IMR-90 (cell line): ENCODE data around the gene FAM241A. TPM values are rescaled to one million over a fixed set of nuclear protein-coding genes. Genes with fewer than 3 reads are reported as not detected.

Source experiments
- ATAC-seq: fragments of 200-7000 bp; cut with Tn5 transposase; 2 replicates; pipeline ENCODE4 v1.9.1; 2020; ENCODE audit warnings: low read depth, mild to moderate bottlenecking, moderate library complexity
- BruUV-seq: library from RNA; stranded (reverse); fragments of 400-500 nt; replicated peaks from 2 replicates; lab custom pipeline; 2021; lab: Mats Ljungman, UMichigan
- CTCF ChIA-PET: fragments of 300-600 bp; formaldehyde crosslinking; extraction: SDS; loops from one replicate; lab custom pipeline; 2021; ENCODE audit warnings: antibody characterized with exemption; lab: Yijun Ruan, JAX
- POLR2A ChIA-PET: fragments of 300-600 bp; sonication (Branson Sonifier 250); formaldehyde crosslinking; loops from one replicate; lab custom pipeline; 2022; ENCODE audit warnings: antibody characterized with exemption; ENCODE audit not compliant: unreplicated experiment; lab: Charles Lee
- DNase-seq: peaks from one replicate; pipeline ENCODE4 v3.0.0; 2013
- H2AFZ ChIP-seq: replicated peaks from 2 replicates; pipeline ENCODE3; 2013; ENCODE audit warnings: low read length, mild to moderate bottlenecking; ENCODE audit not compliant: poor library complexity
- H2AK5ac ChIP-seq: 2 replicates; pipeline ENCODE4 v1.6.1; 2013; ENCODE audit warnings: low read depth, low read length, inconsistent platforms
- H2AK9ac ChIP-seq: replicated peaks from 2 replicates; pipeline ENCODE3; 2013; ENCODE audit warnings: mild to moderate bottlenecking, low read depth, low read length, moderate library complexity; ENCODE audit not compliant: poor library complexity
- H2BK120ac ChIP-seq: 2 replicates; pipeline ENCODE4 v1.6.1; 2013; ENCODE audit warnings: low read depth, low read length, inconsistent platforms
- H2BK15ac ChIP-seq: 3 replicates; pipeline ENCODE4 v1.6.1; 2013; ENCODE audit warnings: low read depth, low read length, inconsistent platforms
- H2BK20ac ChIP-seq: 2 replicates; pipeline ENCODE4 v1.6.1; 2013; ENCODE audit warnings: low read depth, mild to moderate bottlenecking, inconsistent platforms, low read length, moderate library complexity
- H2BK5ac ChIP-seq: 2 replicates; pipeline ENCODE4 v1.6.1; 2013; ENCODE audit warnings: mild to moderate bottlenecking, low read depth, low read length, inconsistent platforms; ENCODE audit not compliant: poor library complexity, severe bottlenecking
- H3K14ac ChIP-seq: replicated peaks from 2 replicates; pipeline ENCODE4 v1.6.1; 2013; ENCODE audit warnings: low read depth, low read length, inconsistent platforms
- H3K18ac ChIP-seq: 2 replicates; pipeline ENCODE4 v1.6.1; 2013; ENCODE audit warnings: low read depth, low read length, control low read depth
- H3K23ac ChIP-seq: 2 replicates; pipeline ENCODE4 v1.6.1; 2013; ENCODE audit warnings: low read depth, low read length, inconsistent platforms
- H3K27ac ChIP-seq: 2 replicates; pipeline ENCODE4 v1.5.1; 2013; ENCODE audit warnings: mild to moderate bottlenecking, control low read depth, low read length; ENCODE audit not compliant: insufficient read depth
- H3K27me3 ChIP-seq: 2 replicates; pipeline ENCODE4 v1.6.1; 2013; ENCODE audit warnings: low read length; ENCODE audit not compliant: control insufficient read depth, insufficient read depth
- H3K36me3 ChIP-seq: 2 replicates; pipeline ENCODE4 v1.6.1; 2013; ENCODE audit warnings: low read length, mixed read lengths; ENCODE audit not compliant: control insufficient read depth, insufficient read depth
- H3K4ac ChIP-seq: 2 replicates; pipeline ENCODE4 v1.6.1; 2013; ENCODE audit warnings: low read depth, low read length, inconsistent platforms
- H3K4me1 ChIP-seq: 2 replicates; pipeline ENCODE4 v1.6.1; 2013; ENCODE audit warnings: low read length, mixed read lengths; ENCODE audit not compliant: control insufficient read depth, insufficient read depth
- H3K4me2 ChIP-seq: 2 replicates; pipeline ENCODE4 v1.6.1; 2013; ENCODE audit warnings: low read depth, mild to moderate bottlenecking, control low read depth, low read length, moderate library complexity
- H3K4me3 ChIP-seq: 2 replicates; pipeline ENCODE4 v1.5.1; 2013; ENCODE audit warnings: low read depth, mild to moderate bottlenecking, control low read depth, low read length, moderate library complexity; ENCODE audit not compliant: insufficient read depth
- H3K56ac ChIP-seq: 2 replicates; pipeline ENCODE4 v1.6.1; 2013; ENCODE audit warnings: low read length, inconsistent platforms; ENCODE audit not compliant: insufficient read depth; ENCODE audit errors: extremely low read depth
- H3K79me1 ChIP-seq, 2 experiments: 2 replicates each; pipeline ENCODE4 v1.6.1; 2013; ENCODE audit warnings: low read length in 2 of 2, inconsistent platforms in 1 of 2, low read depth in 1 of 2
- H3K9ac ChIP-seq: 2 replicates; pipeline ENCODE4 v1.6.1; 2013; ENCODE audit warnings: low read depth, low read length, control low read depth
- H3K9me1 ChIP-seq: 2 replicates; pipeline ENCODE4 v1.6.1; 2013; ENCODE audit warnings: low read length, inconsistent platforms; ENCODE audit not compliant: insufficient read depth
- H3K9me3 ChIP-seq: 2 replicates; pipeline ENCODE4 v1.6.1; 2013; ENCODE audit warnings: low read length; ENCODE audit not compliant: control insufficient read depth, insufficient read depth
- H4K20me1 ChIP-seq: 2 replicates; pipeline ENCODE4 v1.6.1; 2013; ENCODE audit warnings: low read length, inconsistent platforms; ENCODE audit not compliant: insufficient read depth
- H4K5ac ChIP-seq: 2 replicates; pipeline ENCODE4 v1.6.1; 2013; ENCODE audit warnings: mild to moderate bottlenecking, low read depth, low read length, control low read depth
- H4K8ac ChIP-seq, 2 experiments: 2 replicates each; pipeline ENCODE4 v1.6.1; 2013; ENCODE audit warnings: low read depth in 2 of 2, low read length in 2 of 2, control low read depth in 1 of 2, inconsistent platforms in 1 of 2
- H4K91ac ChIP-seq: 2 replicates; pipeline ENCODE4 v1.6.1; 2013; ENCODE audit warnings: low read depth, low read length, inconsistent platforms; ENCODE audit not compliant: insufficient read depth
- BHLHE40 ChIP-seq: fragments of 150-350 bp; IDR thresholded peaks from 2 replicates; pipeline ENCODE4 v1.6.1; 2016; ENCODE audit warnings: mild to moderate bottlenecking, low read depth, low read length
- CEBPB ChIP-seq: IDR thresholded peaks from 2 replicates; pipeline ENCODE4 v1.6.1; 2012; ENCODE audit warnings: low read depth, low read length, improper control_type of control experiment
- CHD1 ChIP-seq: IDR thresholded peaks from 2 replicates; pipeline ENCODE4 v1.6.1; 2012; ENCODE audit warnings: low read depth, low read length, improper control_type of control experiment
- CTCF ChIP-seq: conservative IDR thresholded peaks from 2 replicates; pipeline ENCODE4 v1.5.1; 2012; ENCODE audit warnings: mild to moderate bottlenecking, low read depth, low read length, improper control_type of control experiment
- ELK1 ChIP-seq: fragments of 150-350 bp; IDR thresholded peaks from 2 replicates; pipeline ENCODE4 v1.6.1; 2016; ENCODE audit warnings: low read depth, mild to moderate bottlenecking, low read length, moderate library complexity, borderline replicate concordance
- FOS ChIP-seq: fragments of 150-350 bp; IDR thresholded peaks from 2 replicates; pipeline ENCODE4 v1.6.1; 2016; ENCODE audit warnings: low read depth, low read length
- MAFK ChIP-seq: IDR thresholded peaks from 2 replicates; pipeline ENCODE4 v1.6.1; 2012; ENCODE audit warnings: low read depth, low read length, improper control_type of control experiment
- MAZ ChIP-seq: IDR thresholded peaks from 2 replicates; pipeline ENCODE4 v1.6.1; 2012; ENCODE audit warnings: low read depth, mild to moderate bottlenecking, low read length, improper control_type of control experiment, moderate library complexity, borderline replicate concordance
- MXI1 ChIP-seq: IDR thresholded peaks from 2 replicates; pipeline ENCODE4 v1.6.1; 2012; ENCODE audit warnings: low read depth, mild to moderate bottlenecking, low read length, moderate library complexity, borderline replicate concordance
- NFE2L2 ChIP-seq: fragments of 150-350 bp; IDR thresholded peaks from 2 replicates; pipeline ENCODE4 v1.6.1; 2016; ENCODE audit warnings: low read depth, mild to moderate bottlenecking, low read length
- POLR2A ChIP-seq: IDR thresholded peaks from 2 replicates; pipeline ENCODE4 v1.6.1; 2012; ENCODE audit warnings: mild to moderate bottlenecking, low read depth, low read length
- RAD21 ChIP-seq: IDR thresholded peaks from 2 replicates; pipeline ENCODE4 v1.6.1; 2012; ENCODE audit warnings: low read length, improper control_type of control experiment
- RCOR1 ChIP-seq: IDR thresholded peaks from 2 replicates; pipeline ENCODE4 v1.6.1; 2012; ENCODE audit warnings: mild to moderate bottlenecking, low read length, improper control_type of control experiment; ENCODE audit not compliant: insufficient replicate concordance
- RFX5 ChIP-seq: IDR thresholded peaks from 2 replicates; pipeline ENCODE4 v1.8.0; 2012; ENCODE audit warnings: low read depth, mild to moderate bottlenecking, low read length, moderate library complexity
- SMC3 ChIP-seq: fragments of 150-350 bp; IDR thresholded peaks from 2 replicates; pipeline ENCODE4 v1.6.1; 2016; ENCODE audit warnings: low read depth, mild to moderate bottlenecking, antibody characterized with exemption, low read length, moderate library complexity
- USF2 ChIP-seq: fragments of 150-350 bp; IDR thresholded peaks from 2 replicates; pipeline ENCODE4 v1.6.1; 2017; ENCODE audit warnings: mild to moderate bottlenecking, antibody characterized with exemption, low read length, low read depth
- WGBS, 2 experiments: methylation state at CpG; one replicate each; pipeline versions ENCODE4 v1.1.5 to v1.1.7; 2013; ENCODE audit warnings: missing lambda C conversion rate in 2 of 2; ENCODE audit not compliant: insufficient read length in 1 of 2; ENCODE audit errors: extremely low coverage in 2 of 2; 5-methylcytosine and 5-hydroxymethylcytosine counted together
- dilution Hi-C: fragments of 300-500 bp; cut with HindIII; formaldehyde crosslinking; loops from one replicate; pipeline ENCODE4 v1.14.3; 2018; ENCODE audit warnings: low sequenced_read_pairs; ENCODE audit not compliant: unreplicated experiment
- in situ Hi-C: fragments of 300-500 bp; cut with MboI; formaldehyde crosslinking; loops from 3 replicates; pipeline ENCODE4 v1.14.3; 2019; ENCODE audit warnings: low sequenced_read_pairs, inconsistent platforms, mixed read lengths
- intact Hi-C: fragments of 100-400 bp; cut with micrococcal nuclease; formaldehyde crosslinking; loops from 2 replicates; pipeline ENCODE4 v1.10.0; 2022
- polyA plus RNA-seq, 3 experiments: library from polyadenylated mRNA; depleted of rRNA; stranded (reverse); fragments of >200 nt; gene quantifications; 2 replicates each; pipeline ENCODE4 v1.2.3, GENCODE V29; 2012; ENCODE audit warnings: low replicate concordance in 1 of 3
- total RNA-seq: library from RNA; depleted of rRNA; stranded (reverse); fragments of >200 nt; gene quantifications from 2 replicates; pipeline ENCODE4 v1.2.3, GENCODE V29; 2012

Gene FAM241A
- total and polyA plus RNA-seq, 2 of the 4 experiments (the other 2 are of a cell fraction), result under 0.01 to 0.24 TPM

GRCh38 chr4:112128452-112128851 lies 16.8 kb upstream of the FAM241A start:
- no CpG with 5 or more reads among the region's 2 CpGs for WGBS, 2 experiments
- Histone ChIP-seq H3K4ac (no peak overlapping the region), H2BK5ac (no peak overlapping the region), H3K18ac (no peak overlapping the region), H3K4me1 (peaks cover 4% of the 10 kb centered on the region), H3K9ac (no peak overlapping the region), H3K9me1 (no peaks in the 10 kb centered on the region), H3K36me3 (no peaks in the 10 kb centered on the region), H2AFZ (no peak overlapping the region), H3K9me3 (no peaks in the 10 kb centered on the region), H3K27me3 (peaks cover 2% of the 10 kb centered on the region; the same call in 1 of the 2 replicates), H2AK9ac (no peak overlapping the region), H2BK15ac (no peak overlapping the region), H2AK5ac (no peak overlapping the region), H3K27ac (no peak overlapping the region), H2BK20ac (no peak overlapping the region), H3K56ac (no peak overlapping the region), H3K4me2 (no peak overlapping the region), H4K91ac (no peak overlapping the region), H4K20me1 (no peaks in the 10 kb centered on the region), H4K8ac (no peak overlapping the region), H2BK120ac (no peak overlapping the region), H3K4me3 (no peak overlapping the region), H4K5ac (no peak overlapping the region), H3K79me1 (no peaks in the 10 kb centered on the region), H3K14ac (no peak overlapping the region), H3K23ac (no peak overlapping the region)
- DNase-seq, result no peak
- TF ChIP-seq CHD1, result no peak
- no peak for TF ChIP-seq USF2
- no peak for TF ChIP-seq BHLHE40
- TF ChIP-seq POLR2A, result no peak
- TF ChIP-seq NFE2L2, result no peak
- TF ChIP-seq CTCF, result no peak
- TF ChIP-seq MAFK, result no peak
- TF ChIP-seq RCOR1, result no peak
- TF ChIP-seq RFX5, result no peak
- no peak for TF ChIP-seq SMC3
- no peak for TF ChIP-seq CEBPB
- no peak for TF ChIP-seq RAD21
- TF ChIP-seq MXI1, result no peak
- no peak for TF ChIP-seq ELK1
- TF ChIP-seq MAZ, result no peak
- TF ChIP-seq FOS, result no peak
- dilution Hi-C loops (no loop called here), intact Hi-C loops (no loop called here), in situ Hi-C loops (no loop called here)
- no peak for ATAC-seq
- BruUV-seq, result no TSS peak
- CTCF ChIA-PET, result interaction anchor here (0.8 to 1.6 kb wide), 2 partner anchors 29 to 30 kb away, joined by 3 to 5 read pairs; no protein-coding TSS in a partner anchor
- POLR2A ChIA-PET, result no interaction called here
